GM18502 (cell line): Measurements from ENCODE around the gene SPINDOC.
"Not testable (repeated sequence)": the region's sequence is repeated elsewhere in the genome, so short reads cannot be mapped to it uniquely, and the experiment has no call there.

Source experiments
- ATAC-seq: cut with Tn5 transposase; IDR thresholded peaks from one replicate; pipeline ENCODE4 v1.9.1; 2021; ENCODE audit warnings: mild to moderate bottlenecking; ENCODE audit not compliant: unreplicated experiment, poor library complexity

The SPINDOC gene

GRCh38 chr11:63849691-63850090 lies 36.4 kb downstream of the SPINDOC start:
- ATAC-seq = no peak

- ATAC-seq = no peak
Observed at GRCh38 chr11:63850920-63851319, 37.7 kb downstream of the SPINDOC start.

DNA sequence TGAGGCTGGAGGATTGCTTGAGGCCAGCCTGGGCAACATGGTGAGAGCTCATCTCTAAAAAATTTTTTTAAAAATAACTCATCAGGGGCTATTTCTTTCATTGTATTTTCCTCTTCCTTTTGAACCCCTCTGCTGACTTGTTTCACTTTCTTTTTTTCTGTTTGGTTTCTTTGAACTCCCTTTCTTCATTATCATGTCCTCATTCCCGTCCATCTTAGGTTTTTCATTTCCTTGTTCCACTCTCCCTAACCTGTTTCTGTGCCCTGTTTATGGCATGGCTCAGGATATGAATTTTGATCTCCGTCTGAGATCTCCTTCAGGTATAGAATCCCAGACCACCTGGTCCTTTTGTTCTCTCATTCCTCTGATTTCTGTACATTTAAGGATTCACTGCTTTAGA lies 38.1 kb downstream of the SPINDOC start:
- ATAC-seq = no peak

DNA sequence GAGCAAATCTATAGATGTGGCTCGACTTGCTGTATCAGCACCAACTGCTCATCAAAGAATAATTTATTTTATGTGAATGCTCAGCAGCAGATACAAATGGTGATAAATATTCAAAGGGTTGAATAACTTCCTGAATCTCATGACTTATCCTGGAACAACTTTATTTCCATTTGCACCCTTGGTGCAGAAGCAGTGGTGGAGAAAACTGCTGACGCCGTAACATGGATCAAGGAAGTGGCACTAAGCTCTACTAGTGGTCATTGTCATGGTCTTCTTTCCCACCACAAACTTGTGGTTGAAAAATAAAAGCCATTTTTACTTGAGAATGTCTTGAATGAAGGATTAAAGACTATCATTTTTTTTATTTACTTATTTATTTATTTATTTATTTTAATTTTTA lies 40.2 kb downstream of the SPINDOC start:
- ATAC-seq = no peak

DNA sequence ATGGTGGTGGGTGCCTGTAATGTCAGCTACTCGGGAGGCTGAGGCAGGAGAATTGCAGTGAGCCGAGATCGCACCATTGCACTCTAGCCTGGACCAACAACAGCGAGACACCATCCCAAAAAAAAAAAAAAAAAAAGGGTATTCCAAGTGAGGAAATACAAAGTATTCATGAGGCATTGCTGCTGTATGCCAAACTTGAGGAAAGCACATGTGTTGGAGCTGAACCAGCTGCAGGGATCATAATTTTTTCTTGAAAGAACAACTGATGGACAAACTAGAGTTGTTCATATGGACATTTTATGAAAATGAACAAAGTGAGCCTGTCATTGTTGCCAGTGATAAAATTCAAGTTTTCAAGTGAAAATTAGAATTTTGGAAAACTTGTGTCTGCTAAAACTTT lies 41.4 kb downstream of the SPINDOC start:
- no peak for ATAC-seq

GRCh38 chr11:63855975-63856374 lies 42.7 kb downstream of the SPINDOC start:
- no peak for ATAC-seq

DNA sequence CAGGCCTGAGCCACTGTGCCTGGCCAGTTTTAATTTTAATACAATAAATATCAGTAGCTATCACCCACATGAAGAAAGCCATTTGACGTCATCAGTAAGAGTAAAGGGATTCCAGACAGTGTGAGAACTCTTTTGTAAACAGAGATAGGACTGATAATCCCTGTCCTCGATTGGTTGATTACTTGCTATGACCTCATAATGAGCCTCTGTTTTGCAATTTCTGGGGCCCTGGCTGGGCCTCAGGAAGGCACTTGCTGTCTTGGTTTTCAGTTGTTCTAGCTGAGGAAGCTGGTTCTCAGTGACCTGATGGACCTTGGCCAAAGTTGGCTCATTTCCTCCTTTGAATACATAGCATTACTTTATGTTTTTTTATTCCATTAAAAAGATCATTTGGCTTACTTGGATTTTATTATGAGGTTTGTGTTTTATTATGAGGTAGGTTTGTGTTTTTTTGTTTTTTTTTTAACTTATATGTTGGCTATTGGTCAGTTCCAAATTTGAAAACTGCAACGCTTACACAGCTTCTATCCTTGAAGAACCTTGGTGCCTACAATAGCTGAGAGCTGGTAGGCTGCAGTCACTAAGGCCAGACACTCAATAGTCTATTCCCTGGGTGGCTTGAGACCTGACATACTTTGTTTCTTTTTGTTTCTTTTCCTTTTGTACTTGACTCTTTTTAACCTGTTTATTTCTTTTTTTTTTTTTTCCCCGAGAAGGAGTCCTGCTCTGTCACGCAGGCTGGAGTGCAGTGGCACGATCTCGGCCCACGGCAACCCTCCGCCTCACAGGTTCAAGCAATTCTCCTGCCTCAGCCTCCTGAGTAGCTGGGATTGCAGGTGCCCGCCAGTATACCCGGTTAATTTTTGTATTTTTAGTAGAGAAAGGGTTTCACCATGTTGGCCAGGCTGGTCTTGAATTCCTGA lies 45.6 kb downstream of the SPINDOC start:
- no peak for ATAC-seq

GRCh38 chr11:63862923-63863322 lies 49.7 kb downstream of the SPINDOC start:
- ATAC-seq = no peak

DNA sequence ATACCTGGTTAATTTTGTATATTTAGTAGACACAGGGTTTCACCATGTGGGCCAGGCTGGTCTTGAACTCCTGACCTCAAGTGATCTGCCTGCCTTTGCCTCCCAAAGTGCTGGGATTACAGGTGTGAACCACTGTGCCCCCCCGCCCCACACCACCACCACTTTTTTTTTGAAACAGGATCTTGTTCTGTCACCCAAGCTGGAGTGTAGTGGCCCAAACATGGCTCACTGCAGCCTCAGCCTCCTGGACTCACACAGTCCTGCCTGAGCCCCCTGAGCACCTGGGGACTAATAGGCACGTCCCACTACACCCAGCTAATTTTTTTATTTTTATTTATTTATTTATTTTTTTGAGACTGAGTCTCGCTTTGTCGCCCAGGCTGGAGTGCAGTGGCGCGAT lies 50.4 kb downstream of the SPINDOC start:
- ATAC-seq = not testable (repeated sequence)

DNA sequence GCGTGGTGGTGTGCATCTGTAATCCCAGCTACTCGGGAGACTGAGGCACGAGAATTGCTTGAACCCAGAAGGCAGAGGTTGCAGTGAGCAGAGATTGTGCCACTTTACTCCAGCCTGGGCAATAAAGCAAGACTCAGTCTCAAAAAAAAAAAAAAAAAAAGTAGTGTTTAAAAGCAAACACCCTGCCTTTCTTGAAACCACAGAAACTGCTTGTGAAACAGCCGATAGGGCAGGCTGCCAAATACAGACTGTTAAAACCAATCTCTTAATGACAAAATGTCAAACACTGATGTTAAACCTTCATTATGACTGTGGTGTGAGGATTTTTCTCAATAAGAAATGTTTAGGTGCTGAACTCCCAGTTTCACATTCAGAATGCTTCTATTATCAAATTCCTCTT lies 53.0 kb downstream of the SPINDOC start:
- peak; percentile 65 for ATAC-seq

DNA sequence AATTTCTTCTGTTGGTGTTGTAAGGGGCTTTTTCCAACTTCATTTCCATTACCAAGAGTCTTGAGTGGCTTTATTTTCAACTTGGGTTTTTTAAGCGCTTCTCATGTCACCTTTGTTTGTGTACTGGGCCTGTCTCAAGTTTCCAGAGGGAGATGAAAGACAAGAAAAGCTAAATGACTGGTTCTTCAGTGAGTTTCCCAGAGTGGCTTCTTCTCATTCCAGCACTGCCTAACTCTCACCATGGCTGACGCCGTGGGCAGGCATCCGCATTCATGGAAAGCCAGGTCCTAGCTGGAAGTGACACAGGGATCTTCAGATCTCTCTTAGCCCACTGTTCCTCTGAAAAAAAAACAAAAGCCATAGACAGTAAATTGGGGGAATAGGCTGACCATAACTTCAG lies 54.3 kb downstream of the SPINDOC start:
- ATAC-seq = no peak

- ATAC-seq = no peak
Observed at GRCh38 chr11:63868399-63869064, 55.3 kb downstream of the SPINDOC start.

GRCh38 chr11:63869171-63869591 lies 55.9 kb downstream of the SPINDOC start:
- ATAC-seq = no peak

DNA sequence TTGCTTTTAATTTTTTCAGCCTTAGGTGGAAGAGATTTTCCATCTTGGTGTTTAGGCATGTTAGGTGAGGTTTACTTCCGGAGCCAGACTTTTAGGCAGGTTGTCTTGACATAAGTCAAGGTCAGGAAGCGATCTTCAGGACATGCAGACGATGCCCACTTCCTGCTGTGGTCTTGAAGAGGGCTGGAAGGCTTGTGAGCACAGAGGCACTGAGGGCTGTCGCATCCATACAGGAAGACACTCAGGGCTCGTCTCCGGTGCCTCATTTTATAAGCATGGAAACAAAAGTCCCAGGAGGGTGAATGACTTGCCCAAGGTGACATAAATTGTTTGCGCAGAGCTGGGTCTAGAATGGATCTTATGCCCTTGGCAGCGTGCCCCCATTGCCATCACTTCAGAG lies 56.4 kb downstream of the SPINDOC start:
- ATAC-seq = no peak

- ATAC-seq = no peak
Observed at GRCh38 chr11:63870351-63871140, 57.3 kb downstream of the SPINDOC start.

- ATAC-seq = peak; percentile 93
Observed at GRCh38 chr11:63871962-63872799, 58.9 kb downstream of the SPINDOC start.

DNA sequence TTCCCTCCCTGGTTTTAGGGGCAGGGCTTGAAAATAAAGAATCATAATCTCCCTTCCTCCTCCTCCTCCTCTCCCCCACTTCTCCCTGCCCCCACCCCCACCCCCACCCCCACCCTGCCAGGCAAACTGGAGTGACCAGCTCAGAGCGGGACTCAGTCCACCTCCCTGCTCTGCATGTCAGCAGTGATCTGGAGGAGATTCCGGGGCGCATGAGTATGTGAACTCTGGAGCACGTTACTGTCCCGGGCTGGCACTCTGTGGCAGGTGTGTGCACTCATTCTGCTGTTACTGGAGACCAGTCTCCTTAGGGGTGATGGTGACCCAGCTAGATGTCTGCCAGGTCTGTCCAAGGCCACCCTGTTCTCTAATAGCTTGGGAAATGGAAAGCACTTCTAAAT lies 59.5 kb downstream of the SPINDOC start:
- no peak for ATAC-seq

GRCh38 chr11:63873311-63873710 lies 60.1 kb downstream of the SPINDOC start:
- ATAC-seq = no peak

- ATAC-seq = no peak
Observed at GRCh38 chr11:63874511-63874910, 61.3 kb downstream of the SPINDOC start.

DNA sequence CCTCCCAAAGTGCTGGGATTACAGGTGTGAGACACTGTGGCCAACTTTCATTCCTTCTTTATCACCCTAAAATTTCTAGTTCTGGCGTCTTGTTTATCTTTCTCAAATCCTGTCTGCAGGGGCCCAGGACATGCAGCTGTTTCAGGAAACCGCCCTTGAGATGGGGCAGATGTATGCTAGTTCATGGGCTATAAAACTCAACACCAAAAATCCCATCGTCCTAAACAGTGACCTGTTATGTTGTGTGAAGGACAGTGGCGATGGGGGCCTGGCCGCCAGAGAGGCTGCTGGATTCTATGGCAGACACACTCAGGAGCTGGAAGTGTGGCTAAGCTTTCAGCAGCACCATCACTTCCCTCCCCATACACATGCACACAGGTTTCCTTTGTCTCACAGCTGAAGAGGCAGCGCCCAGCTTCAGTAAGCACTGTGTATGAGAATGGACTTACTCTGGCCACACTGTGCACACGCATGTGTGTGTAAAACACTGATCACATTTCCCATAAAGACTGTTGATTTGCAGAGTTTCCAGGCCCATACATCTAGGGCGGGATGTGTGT lies 62.3 kb downstream of the SPINDOC start:
- ATAC-seq = no peak
